ENCODE data around the gene IFI27. TPM values are rescaled to one million over a fixed set of nuclear protein-coding genes. Genes with fewer than 3 reads are reported as not detected.
"Not testable (repeated sequence)": the region's sequence is repeated elsewhere in the genome, so short reads cannot be mapped to it uniquely, and the experiment has no call there.

The IFI27 gene
- total RNA-seq, 1 donor, result 0.84 TPM

GRCh38 chr14:94144765-94145164, 34.2 kb downstream of the IFI27 start:
- H3K4me1 ChIP-seq (ENCODE audit: insufficient read depth, low read length), result peaks cover 9% of the 10 kb centered on the region

GRCh38 chr14:94145902-94146527, 35.5 kb downstream of the IFI27 start:
- Histone ChIP-seq H3K27me3 (ENCODE audit: insufficient read depth, low read length) (no peaks in the 10 kb centered on the region), H3K9me3 (ENCODE audit: low read depth, low read length) (no peaks in the 10 kb centered on the region), H3K4me3 (ENCODE audit: low read length) (no peak overlapping the region), H3K4me1 (ENCODE audit: insufficient read depth, low read length) (peaks cover 9% of the 10 kb centered on the region)

More at GRCh38 chr14:94144765-94145164, 34.2 kb downstream of the IFI27 start:
- no peaks in the 10 kb centered on the region for H3K9me3 ChIP-seq (ENCODE audit: low read depth, low read length)
- H3K4me3 ChIP-seq (ENCODE audit: low read length), result no peak overlapping the region
- H3K27me3 ChIP-seq (ENCODE audit: insufficient read depth, low read length), result no peaks in the 10 kb centered on the region

DNA sequence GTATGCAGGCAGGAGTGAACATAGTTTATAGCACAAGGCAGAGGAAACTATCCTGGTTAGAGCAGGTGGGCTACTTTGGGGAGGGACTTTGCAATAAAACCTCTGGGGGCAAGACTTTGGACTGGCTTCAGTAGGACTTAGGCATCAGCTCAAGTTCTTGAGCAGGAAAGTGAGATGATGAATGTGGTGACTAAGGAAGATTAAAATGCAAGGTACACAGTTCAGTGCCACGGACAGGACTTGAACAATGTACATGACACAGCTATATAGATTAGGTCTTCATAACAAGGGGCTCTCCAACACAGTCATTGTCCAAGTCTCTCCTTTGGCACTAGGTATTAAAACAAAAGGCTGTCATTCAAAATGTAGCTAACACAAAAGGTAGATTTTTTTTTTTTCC, 42.1 kb downstream of the IFI27 start:
- Histone ChIP-seq H3K27me3 (ENCODE audit: insufficient read depth, low read length) (peaks cover 3% of the 10 kb centered on the region), H3K9me3 (ENCODE audit: low read depth, low read length) (no peaks in the 10 kb centered on the region), H3K4me1 (ENCODE audit: insufficient read depth, low read length) (no peaks in the 10 kb centered on the region), H3K4me3 (ENCODE audit: low read length) (no peak overlapping the region)

- H3K27me3 ChIP-seq (ENCODE audit: insufficient read depth, low read length), result peaks cover 3% of the 10 kb centered on the region
- peaks cover 7% of the 10 kb centered on the region for H3K4me1 ChIP-seq (ENCODE audit: insufficient read depth, low read length)
- H3K4me3 ChIP-seq (ENCODE audit: low read length), result no peak overlapping the region
- no peaks in the 10 kb centered on the region for H3K9me3 ChIP-seq (ENCODE audit: low read depth, low read length)
Observed at GRCh38 chr14:94153750-94154342, 43.3 kb downstream of the IFI27 start.

GRCh38 chr14:94156143-94156542, 45.6 kb downstream of the IFI27 start:
- H3K9me3 ChIP-seq (ENCODE audit: low read depth, low read length), result not testable (repeated sequence)

GRCh38 chr14:94157197-94157596, 46.7 kb downstream of the IFI27 start:
- H3K4me3 ChIP-seq (ENCODE audit: low read length), result no peak overlapping the region
- no peaks in the 10 kb centered on the region for H3K9me3 ChIP-seq (ENCODE audit: low read depth, low read length)
- peaks cover 3% of the 10 kb centered on the region for H3K27me3 ChIP-seq (ENCODE audit: insufficient read depth, low read length)
- H3K4me1 ChIP-seq (ENCODE audit: insufficient read depth, low read length), result peaks cover 16% of the 10 kb centered on the region

More at GRCh38 chr14:94156143-94156542, 45.6 kb downstream of the IFI27 start:
- peaks cover 13% of the 10 kb centered on the region for H3K4me1 ChIP-seq (ENCODE audit: insufficient read depth, low read length)
- H3K4me3 ChIP-seq (ENCODE audit: low read length); H3K27me3 ChIP-seq (ENCODE audit: insufficient read depth, low read length): not testable (repeated sequence)

DNA sequence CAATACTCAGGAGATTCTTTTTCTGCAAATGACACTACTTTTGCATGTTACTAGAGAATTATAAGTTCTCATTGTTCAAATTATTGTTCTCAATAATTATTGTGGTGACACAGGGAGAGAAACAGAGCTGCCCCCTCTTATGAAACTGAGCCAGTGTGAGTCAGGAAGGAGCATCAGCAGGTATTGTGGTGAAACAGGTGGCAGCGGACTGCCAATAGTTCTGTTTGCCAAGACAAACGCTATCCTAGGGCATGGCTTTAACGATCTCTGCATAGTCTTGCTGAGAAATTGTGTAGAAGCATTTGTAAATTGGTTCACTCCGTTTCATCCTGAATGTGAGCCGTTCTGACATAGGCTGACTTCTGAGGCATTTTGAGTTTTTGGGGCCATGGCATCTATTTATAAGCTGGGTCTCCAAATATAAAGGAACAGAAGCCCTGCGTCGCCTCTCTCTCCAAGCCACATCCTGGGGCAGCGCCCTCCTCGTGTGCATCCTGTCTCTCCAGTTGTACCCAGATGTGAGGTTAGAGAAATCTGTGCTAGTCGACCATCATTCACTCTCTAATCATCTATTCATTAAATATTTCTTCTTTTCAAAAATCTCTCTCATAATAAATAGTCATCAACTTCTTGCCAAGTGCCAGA, 47.8 kb downstream of the IFI27 start:
- Histone ChIP-seq H3K4me3 (ENCODE audit: low read length) (no peak overlapping the region), H3K4me1 (ENCODE audit: insufficient read depth, low read length) (peaks cover 21% of the 10 kb centered on the region), H3K27me3 (ENCODE audit: insufficient read depth, low read length) (peaks cover 3% of the 10 kb centered on the region), H3K9me3 (ENCODE audit: low read depth, low read length) (no peaks in the 10 kb centered on the region)

GRCh38 chr14:94161058-94161457, 50.5 kb downstream of the IFI27 start:
- H3K4me1 ChIP-seq (ENCODE audit: insufficient read depth, low read length), result peaks cover 23% of the 10 kb centered on the region
- H3K4me3 ChIP-seq (ENCODE audit: low read length), result no peak overlapping the region
- H3K27me3 ChIP-seq (ENCODE audit: insufficient read depth, low read length), result peaks cover 3% of the 10 kb centered on the region
- H3K9me3 ChIP-seq (ENCODE audit: low read depth, low read length), result no peaks in the 10 kb centered on the region

DNA sequence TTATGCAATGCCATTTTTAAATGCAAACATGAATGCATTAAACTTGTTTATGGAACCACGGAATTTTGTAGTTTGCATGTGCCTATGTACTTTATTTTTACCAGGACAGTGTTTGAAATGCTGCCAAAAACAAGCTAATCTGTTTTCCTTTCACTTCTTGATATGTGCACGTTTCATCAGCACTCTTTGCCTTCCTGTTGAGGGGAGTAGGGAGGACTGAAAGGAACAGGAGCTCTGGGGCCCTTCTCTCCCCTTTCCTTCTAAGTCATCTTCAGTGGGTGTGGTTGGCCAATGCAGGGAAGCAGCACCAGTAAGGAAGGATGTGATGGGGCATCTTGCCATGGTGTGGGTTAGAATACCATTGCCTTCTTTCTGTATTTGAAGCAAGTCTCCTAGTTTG, 51.4 kb downstream of the IFI27 start:
- Histone ChIP-seq H3K4me3 (ENCODE audit: low read length) (no peak overlapping the region), H3K4me1 (ENCODE audit: insufficient read depth, low read length) (peaks cover 23% of the 10 kb centered on the region), H3K27me3 (ENCODE audit: insufficient read depth, low read length) (no peaks in the 10 kb centered on the region), H3K9me3 (ENCODE audit: low read depth, low read length) (no peaks in the 10 kb centered on the region)

DNA sequence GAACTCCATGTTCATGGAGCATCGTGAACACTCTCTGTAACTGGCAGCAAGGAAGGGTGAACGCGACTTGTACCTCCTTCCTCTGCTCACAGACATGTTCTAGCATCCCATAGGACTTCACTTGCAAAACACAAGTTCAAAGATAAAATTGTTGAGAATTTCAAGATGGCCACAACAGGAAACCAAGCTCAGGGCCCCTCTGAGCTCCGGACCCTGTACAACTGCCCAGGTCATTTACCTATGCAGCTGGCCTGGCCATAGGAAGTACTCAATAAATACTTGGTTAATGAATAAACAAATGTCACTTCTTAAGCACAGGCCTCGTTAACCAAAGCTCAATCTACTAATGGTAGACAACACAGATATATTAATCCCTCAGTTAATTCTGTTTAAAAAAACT, 51.9 kb downstream of the IFI27 start:
- Histone ChIP-seq H3K4me3 (ENCODE audit: low read length) (no peak overlapping the region), H3K4me1 (ENCODE audit: insufficient read depth, low read length) (peaks cover 23% of the 10 kb centered on the region), H3K27me3 (ENCODE audit: insufficient read depth, low read length) (no peaks in the 10 kb centered on the region), H3K9me3 (ENCODE audit: low read depth, low read length) (no peaks in the 10 kb centered on the region)

DNA sequence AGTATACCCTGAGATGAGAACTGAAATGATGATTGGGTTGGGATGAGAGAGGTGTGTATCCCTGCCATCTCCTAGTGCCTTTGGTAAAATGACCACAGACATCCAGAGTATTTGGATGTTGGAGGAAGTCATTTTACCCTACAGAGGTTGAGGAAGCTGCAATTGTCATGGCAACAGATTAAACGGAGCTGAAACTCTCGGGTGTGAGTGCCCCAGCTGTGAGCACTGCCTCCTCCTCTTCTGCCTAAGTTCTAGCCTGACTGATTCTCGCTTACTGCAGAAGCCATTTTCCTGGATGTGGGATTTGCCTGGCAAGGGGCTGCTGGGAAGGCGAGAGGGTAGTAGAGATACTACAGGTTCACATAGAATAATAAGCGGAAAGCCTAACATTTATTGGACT, 53.3 kb downstream of the IFI27 start:
- Histone ChIP-seq H3K9me3 (ENCODE audit: low read depth, low read length) (no peaks in the 10 kb centered on the region), H3K4me1 (ENCODE audit: insufficient read depth, low read length) (peaks cover 16% of the 10 kb centered on the region), H3K4me3 (ENCODE audit: low read length) (no peak overlapping the region), H3K27me3 (ENCODE audit: insufficient read depth, low read length) (no peaks in the 10 kb centered on the region)

GRCh38 chr14:94164685-94165431, 54.3 kb downstream of the IFI27 start:
- Histone ChIP-seq H3K4me3 (ENCODE audit: low read length) (no peak overlapping the region), H3K4me1 (ENCODE audit: insufficient read depth, low read length) (peaks cover 16% of the 10 kb centered on the region), H3K27me3 (ENCODE audit: insufficient read depth, low read length) (no peaks in the 10 kb centered on the region), H3K9me3 (ENCODE audit: low read depth, low read length) (no peaks in the 10 kb centered on the region)

GRCh38 chr14:94165744-94166143, 55.2 kb downstream of the IFI27 start:
- no peaks in the 10 kb centered on the region for H3K9me3 ChIP-seq (ENCODE audit: low read depth, low read length)
- H3K27me3 ChIP-seq (ENCODE audit: insufficient read depth, low read length), result no peaks in the 10 kb centered on the region
- H3K4me3 ChIP-seq (ENCODE audit: low read length), result no peak overlapping the region

More at GRCh38 chr14:94165744-94166143, 55.2 kb downstream of the IFI27 start:
- peaks cover 13% of the 10 kb centered on the region for H3K4me1 ChIP-seq (ENCODE audit: insufficient read depth, low read length)
